ENCODE data around the gene DRC3. TPM values are rescaled to one million over a fixed set of nuclear protein-coding genes. Genes with fewer than 3 reads are reported as not detected.

Gene DRC3
- polyA plus RNA-seq, 1 donor (not counting 4 experiments of a cell fraction or from before 2014, with no cell fraction given), result 0.69 TPM

- peaks cover 1 to 10% of the 10 kb centered on the region in 2 experiments for H3K36me3 ChIP-seq (ENCODE audit: control insufficient read depth in 2 of 2, extremely low read depth in 1 of 2, insufficient read depth in 2 of 2, low read length in 2 of 2)
- H3K4me3 ChIP-seq (ENCODE audit: control insufficient read depth in 2 of 3, extremely low read depth in 1 of 3, insufficient read depth in 2 of 3, low read depth in 1 of 3, low read length in 3 of 3), result no peak overlapping the region
- H3K27me3 ChIP-seq (ENCODE audit: control insufficient read depth, extremely low read depth, insufficient read depth, low read length), result no peaks in the 10 kb centered on the region
- peak overlapping the region; percentile 10 for H3K27ac ChIP-seq (ENCODE audit: control insufficient read depth, insufficient read depth, low read length)
- H4K20me1 ChIP-seq (ENCODE audit: control insufficient read depth, extremely low read depth, insufficient read depth, low read length), result no peaks in the 10 kb centered on the region
- DNase-seq (ENCODE audit: low read depth, low spot score), result no peak
- no peaks in the 10 kb centered on the region for H3K9me1 ChIP-seq (ENCODE audit: control insufficient read depth, extremely low read depth, insufficient read depth, low read length)
- no peaks in the 10 kb centered on the region for H3K9me3 ChIP-seq (ENCODE audit: control insufficient read depth, low read depth, low read length)
- peak overlapping the region; percentile 15 for H2AFZ ChIP-seq (ENCODE audit: control insufficient read depth, low read length)
- peaks cover 32% of the 10 kb centered on the region for H3K79me2 ChIP-seq (ENCODE audit: control insufficient read depth, insufficient read depth, low read length)
- FAIRE-seq, result no peak
- H3K4me2 ChIP-seq (ENCODE audit: control insufficient read depth, extremely low read depth, insufficient read depth, low read depth, low read length), result no peak overlapping the region
- dilution Hi-C loops (cut with MboI; ENCODE audit: extremely low pct_ligation_motif_present, low sequenced_read_pairs), result no loop called here
- TF ChIP-seq EZH2 (IDR thresholded peaks at IDR 0.05; ENCODE audit: low read length) (no peak), CTCF (optimal IDR thresholded peaks at IDR 0.05 in 1 of 3, IDR thresholded peaks at IDR 0.05 in 1 of 3, conservative IDR thresholded peaks at IDR 0.05 in 1 of 3; ENCODE audit: extremely low read depth in 1 of 3, insufficient read depth in 2 of 3, low read length in 3 of 3) (no peak)
- H3K9ac ChIP-seq (ENCODE audit: control insufficient read depth, extremely low read depth, insufficient read depth, low read length), result no peak overlapping the region
- peaks cover 16% of the 10 kb centered on the region for H3K4me1 ChIP-seq (ENCODE audit: control insufficient read depth, extremely low read depth, insufficient read depth, low read length)
Observed at GRCh38 chr17:18031955-18032354, 59.3 kb downstream of the DRC3 start.

GRCh38 chr17:18033442-18034099 is 60.9 kb downstream of the DRC3 start:
- FAIRE-seq (peak; percentile 85), DNase-seq (ENCODE audit: low read depth, low spot score) (peak; percentile 58)
- no peaks in the 10 kb centered on the region for H3K9me3 ChIP-seq (ENCODE audit: control insufficient read depth, low read depth, low read length)
- H3K4me3 ChIP-seq (ENCODE audit: control insufficient read depth in 2 of 3, extremely low read depth in 1 of 3, insufficient read depth in 2 of 3, low read depth in 1 of 3, low read length in 3 of 3), result no peak overlapping the region
- TF ChIP-seq CTCF (optimal IDR thresholded peaks at IDR 0.05 in 1 of 3, IDR thresholded peaks at IDR 0.05 in 1 of 3, conservative IDR thresholded peaks at IDR 0.05 in 1 of 3; ENCODE audit: extremely low read depth in 1 of 3, insufficient read depth in 2 of 3, low read length in 3 of 3), result peak; percentile 34 to 60 (median 55)
- TF ChIP-seq EZH2 (IDR thresholded peaks at IDR 0.05; ENCODE audit: low read length), result no peak
- H3K9me1 ChIP-seq (ENCODE audit: control insufficient read depth, extremely low read depth, insufficient read depth, low read length), result no peaks in the 10 kb centered on the region
- no peaks in the 10 kb centered on the region for H3K27me3 ChIP-seq (ENCODE audit: control insufficient read depth, extremely low read depth, insufficient read depth, low read length)
- no peak overlapping the region for H2AFZ ChIP-seq (ENCODE audit: control insufficient read depth, low read length)
- H3K36me3 ChIP-seq (ENCODE audit: control insufficient read depth in 2 of 2, extremely low read depth in 1 of 2, insufficient read depth in 2 of 2, low read length in 2 of 2), result no peaks in the 10 kb centered on the region
- peaks cover 49% of the 10 kb centered on the region for H3K79me2 ChIP-seq (ENCODE audit: control insufficient read depth, insufficient read depth, low read length)
- no peaks in the 10 kb centered on the region for H4K20me1 ChIP-seq (ENCODE audit: control insufficient read depth, extremely low read depth, insufficient read depth, low read length)
- dilution Hi-C loops (cut with MboI; ENCODE audit: extremely low pct_ligation_motif_present, low sequenced_read_pairs), result no loop called here
- H3K4me1 ChIP-seq (ENCODE audit: control insufficient read depth, extremely low read depth, insufficient read depth, low read length), result peaks cover 29% of the 10 kb centered on the region
- H3K4me2 ChIP-seq (ENCODE audit: control insufficient read depth, extremely low read depth, insufficient read depth, low read depth, low read length), result no peak overlapping the region
- no peak overlapping the region for H3K27ac ChIP-seq (ENCODE audit: control insufficient read depth, insufficient read depth, low read length)
- H3K9ac ChIP-seq (ENCODE audit: control insufficient read depth, extremely low read depth, insufficient read depth, low read length), result no peak overlapping the region
